ENCODE results near the gene CERK. TPM values are rescaled to one million over a fixed set of nuclear protein-coding genes. Genes with fewer than 3 reads are reported as not detected.

CERK gene
- total RNA-seq, 1 experiment from 2014 or later: 30.1 TPM

GRCh38 chr22:46730568-46731245, 7.3 kb downstream of the CERK start:
- Histone ChIP-seq H3K27me3 (no peaks in the 10 kb centered on the region), H3K4me3 (no peak overlapping the region), H3K9me3 (no peaks in the 10 kb centered on the region), H3K36me3 (no peaks in the 10 kb centered on the region; the same call in none of the 2 replicates)
- DNase-seq: no peak

- H3K27me3 ChIP-seq: no peaks in the 10 kb centered on the region
- no peaks in the 10 kb centered on the region for H3K9me3 ChIP-seq
- H3K4me3 ChIP-seq: no peak overlapping the region
- DNase-seq: no peak
- H3K36me3 ChIP-seq: peaks cover 7% of the 10 kb centered on the region; the same call in 1 of the 2 replicates
Observed at GRCh38 chr22:46728470-46728869, 9.6 kb downstream of the CERK start.

DNA sequence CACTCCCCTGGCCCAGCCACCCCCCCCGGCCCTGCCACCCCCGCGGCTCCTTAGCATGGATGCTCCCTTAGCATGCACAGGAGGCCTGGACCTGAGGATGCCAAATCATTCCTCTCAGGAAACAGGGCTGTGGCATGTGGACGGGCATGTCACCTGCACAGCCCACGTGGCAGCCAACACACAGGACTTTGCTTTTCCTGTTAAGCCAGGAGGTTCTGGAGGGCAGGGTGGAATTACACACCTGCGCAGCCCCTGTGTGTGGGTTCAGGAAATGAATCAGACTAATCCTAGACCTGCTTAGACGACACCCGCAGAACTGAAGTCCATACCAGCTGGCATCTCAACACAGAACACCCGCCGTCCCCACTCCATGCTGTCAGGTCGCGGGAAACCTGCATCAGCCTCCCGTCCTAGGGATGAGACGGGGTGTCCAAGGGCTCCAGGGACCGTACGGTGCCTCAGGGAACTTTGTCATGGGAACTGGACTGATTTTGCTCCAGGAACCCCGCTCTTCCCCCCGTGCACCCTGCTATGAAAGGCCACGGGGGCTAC, 10.2 kb downstream of the CERK start:
- Histone ChIP-seq H3K4me3 (no peak overlapping the region), H3K9me3 (no peaks in the 10 kb centered on the region)
- DNase-seq: no peak

GRCh38 chr22:46726986-46727317, 11.1 kb downstream of the CERK start:
- H3K27me3 ChIP-seq: no peaks in the 10 kb centered on the region
- H3K36me3 ChIP-seq: peaks cover 7% of the 10 kb centered on the region; the same call in 1 of the 2 replicates
- no peak for DNase-seq
- no peak overlapping the region for H3K4me3 ChIP-seq
- no peaks in the 10 kb centered on the region for H3K9me3 ChIP-seq

More for the DNA sequence above, 10.2 kb downstream of the CERK start:
- Histone ChIP-seq H3K27me3 (no peaks in the 10 kb centered on the region), H3K36me3 (peaks cover 7% of the 10 kb centered on the region; the same call in 1 of the 2 replicates)

GRCh38 chr22:46726066-46726985, 11.7 kb downstream of the CERK start:
- Histone ChIP-seq H3K4me3 (no peak overlapping the region), H3K36me3 (peaks cover 7% of the 10 kb centered on the region; the same call in 1 of the 2 replicates), H3K9me3 (no peaks in the 10 kb centered on the region), H3K27me3 (no peaks in the 10 kb centered on the region)
- no peak for DNase-seq

- DNase-seq: no peak
- H3K4me3 ChIP-seq: no peak overlapping the region
- no peaks in the 10 kb centered on the region for H3K27me3 ChIP-seq
- peaks cover 10% of the 10 kb centered on the region for H3K36me3 ChIP-seq
- H3K9me3 ChIP-seq: no peaks in the 10 kb centered on the region
Observed at GRCh38 chr22:46725096-46725495, 13.0 kb downstream of the CERK start.

GRCh38 chr22:46723882-46724281, 14.2 kb downstream of the CERK start:
- Histone ChIP-seq H3K9me3 (no peaks in the 10 kb centered on the region), H3K36me3 (peaks cover 22% of the 10 kb centered on the region), H3K4me3 (no peak overlapping the region), H3K27me3 (no peaks in the 10 kb centered on the region)
- DNase-seq: no peak

GRCh38 chr22:46721501-46722085, 16.5 kb downstream of the CERK start:
- Histone ChIP-seq H3K27me3 (no peaks in the 10 kb centered on the region), H3K9me3 (no peaks in the 10 kb centered on the region), H3K36me3 (peaks cover 27% of the 10 kb centered on the region), H3K4me3 (no peak overlapping the region)
- DNase-seq: no peak

DNA sequence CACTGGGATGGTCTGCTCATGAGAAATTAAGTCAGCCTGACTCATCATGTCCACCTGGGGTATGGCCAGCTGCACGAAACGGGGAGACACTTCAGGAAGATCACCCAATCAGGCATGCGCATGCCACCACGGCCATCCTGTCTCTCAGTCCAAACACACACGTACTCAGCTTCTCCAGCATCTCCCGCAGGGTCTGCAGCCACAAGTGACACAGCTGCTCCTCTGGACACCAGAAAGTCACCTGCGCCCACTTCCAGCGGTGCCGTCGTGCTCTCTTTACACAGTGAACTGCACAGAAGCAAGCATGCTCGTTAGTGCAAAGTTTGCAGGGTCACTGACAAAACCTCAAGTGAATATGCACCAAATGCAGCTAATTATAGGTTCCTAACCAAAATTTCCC, 18.1 kb downstream of the CERK start:
- H3K4me3 ChIP-seq: no peak overlapping the region
- no peak for DNase-seq
- H3K36me3 ChIP-seq: peaks cover 22% of the 10 kb centered on the region
- H3K9me3 ChIP-seq: no peaks in the 10 kb centered on the region
- H3K27me3 ChIP-seq: no peaks in the 10 kb centered on the region

GRCh38 chr22:46714550-46714949, 23.5 kb downstream of the CERK start:
- Histone ChIP-seq H3K4me3 (no peak overlapping the region), H3K27me3 (no peaks in the 10 kb centered on the region), H3K36me3 (peaks cover 42% of the 10 kb centered on the region), H3K9me3 (no peaks in the 10 kb centered on the region)
- no peak for DNase-seq

GRCh38 chr22:46712288-46712687, 25.8 kb downstream of the CERK start:
- Histone ChIP-seq H3K9me3 (no peaks in the 10 kb centered on the region), H3K36me3 (peaks cover 40% of the 10 kb centered on the region), H3K4me3 (no peak overlapping the region), H3K27me3 (no peaks in the 10 kb centered on the region)
- no peak for DNase-seq

DNA sequence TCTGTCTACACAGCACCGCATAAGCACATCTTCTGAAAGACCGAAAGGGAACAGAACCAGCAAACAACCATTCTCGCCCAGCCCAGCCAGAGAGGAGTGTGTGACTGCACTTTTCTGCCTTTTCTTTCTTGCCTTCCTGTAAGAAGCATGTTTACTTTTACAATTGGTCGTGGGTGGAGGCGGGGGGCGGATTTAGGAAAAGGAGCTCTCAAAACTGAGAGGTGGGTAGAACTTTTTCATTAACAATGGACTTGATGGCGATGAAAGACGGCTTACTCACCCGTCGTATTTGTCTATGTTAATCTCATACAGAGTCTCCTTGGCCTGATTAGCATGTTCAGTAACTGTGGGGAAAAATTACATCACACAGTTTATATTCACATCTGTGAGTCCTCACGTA, 27.2 kb downstream of the CERK start:
- no peak for DNase-seq
- Histone ChIP-seq H3K36me3 (peaks cover 41% of the 10 kb centered on the region), H3K9me3 (no peaks in the 10 kb centered on the region), H3K4me3 (no peak overlapping the region), H3K27me3 (no peaks in the 10 kb centered on the region)

- Histone ChIP-seq H3K4me3 (no peak overlapping the region), H3K27me3 (no peaks in the 10 kb centered on the region), H3K9me3 (no peaks in the 10 kb centered on the region), H3K36me3 (peaks cover 39% of the 10 kb centered on the region)
- DNase-seq: no peak
Observed at GRCh38 chr22:46708766-46709330, 29.2 kb downstream of the CERK start.

DNA sequence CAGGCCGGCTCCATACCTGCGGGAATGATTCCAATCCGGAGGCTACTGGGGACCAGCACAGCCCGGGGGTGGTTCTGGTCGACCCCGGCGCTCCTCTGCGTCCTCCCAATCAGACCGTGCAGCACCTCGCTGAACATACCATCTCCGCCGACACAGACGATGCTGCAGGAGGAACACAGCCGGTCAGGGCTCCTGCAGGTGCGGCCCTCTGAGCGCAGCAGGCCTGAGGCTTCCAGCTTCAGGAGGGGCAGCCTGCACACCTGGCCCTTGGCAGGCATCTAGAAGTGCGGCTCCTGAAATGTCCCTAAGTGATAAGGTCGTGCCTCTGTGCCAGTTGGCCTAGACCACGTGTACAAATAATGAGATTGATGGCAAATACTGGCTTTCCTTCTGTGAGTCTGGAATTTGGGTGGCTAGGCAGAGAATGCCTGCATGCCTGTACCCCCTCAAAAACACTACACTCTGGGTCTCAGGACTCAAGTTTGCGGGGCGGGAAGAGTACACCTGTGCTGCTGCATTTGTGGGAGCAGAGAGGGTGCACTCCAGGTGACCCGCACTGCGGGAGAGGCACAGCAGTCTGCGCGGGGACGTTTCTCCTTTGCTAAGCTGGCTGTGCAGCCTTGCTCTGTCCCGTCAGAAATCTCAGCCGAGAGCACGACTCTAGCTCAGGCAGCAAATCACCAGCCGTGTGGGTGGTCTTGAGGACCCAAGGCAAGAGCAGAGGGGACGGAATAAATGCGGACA, 30.1 kb downstream of the CERK start:
- H3K9me3 ChIP-seq: no peaks in the 10 kb centered on the region
- no peaks in the 10 kb centered on the region for H3K27me3 ChIP-seq
- DNase-seq: no peak
- H3K4me3 ChIP-seq: no peak overlapping the region
- H3K36me3 ChIP-seq: peaks cover 35% of the 10 kb centered on the region

DNA sequence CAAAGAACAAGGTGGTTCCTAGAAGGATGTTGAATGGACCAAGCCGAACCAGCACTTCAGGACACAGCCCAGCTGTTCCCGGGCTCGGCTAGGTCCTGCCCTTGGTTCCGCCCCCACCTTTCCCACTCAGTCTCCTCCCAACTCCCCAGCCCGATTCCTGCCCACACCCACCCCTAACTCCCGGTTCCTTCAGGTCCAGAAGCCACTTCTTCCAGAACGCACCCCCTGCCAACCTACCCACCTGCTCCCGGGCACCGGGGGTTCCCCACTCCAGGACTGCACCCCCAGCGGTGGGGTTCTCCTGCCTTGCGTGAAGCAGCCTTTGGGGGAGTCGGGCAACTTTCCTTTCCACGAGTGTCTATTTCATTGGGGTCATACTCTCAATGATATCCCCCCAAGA, 30.7 kb downstream of the CERK start:
- H3K36me3 ChIP-seq: peaks cover 33% of the 10 kb centered on the region
- no peaks in the 10 kb centered on the region for H3K27me3 ChIP-seq
- no peak for DNase-seq
- H3K9me3 ChIP-seq: no peaks in the 10 kb centered on the region
- no peak overlapping the region for H3K4me3 ChIP-seq

GRCh38 chr22:46706060-46706459, 32.0 kb downstream of the CERK start:
- H3K4me3 ChIP-seq: no peak overlapping the region
- H3K27me3 ChIP-seq: no peaks in the 10 kb centered on the region
- H3K36me3 ChIP-seq: peaks cover 24% of the 10 kb centered on the region
- no peaks in the 10 kb centered on the region for H3K9me3 ChIP-seq
- no peak for DNase-seq

Measured in MG63 (cell line).